Measurements from ENCODE around the gene PRPH. TPM values are rescaled to one million over a fixed set of nuclear protein-coding genes. Genes with fewer than 3 reads are reported as not detected.

The PRPH gene
- total and polyA plus RNA-seq, 2 of the 13 experiments (the other 11 are each of a cell fraction or from before 2014, with no cell fraction given): 0.12 TPM; not detected in 1

GRCh38 chr12:49261721-49262120, 33.2 kb upstream of the PRPH start (continued):
- TF ChIP-seq ZNF280B (CRISPR knock-in tag; IDR thresholded peaks at IDR 0.05; ENCODE audit: borderline replicate concordance) (no peak), SMC3 (IDR thresholded peaks at IDR 0.05; ENCODE audit: low read length) (no peak), ZNF264 (CRISPR knock-in tag; IDR thresholded peaks at IDR 0.05) (no peak), ZNF674 (CRISPR knock-in tag; IDR thresholded peaks at IDR 0.05; ENCODE audit: low read depth) (no peak), ZNF572 (CRISPR knock-in tag; IDR thresholded peaks at IDR 0.05) (no peak), ZNF619 (CRISPR knock-in tag; IDR thresholded peaks at IDR 0.05) (no peak), ZNF790 (CRISPR knock-in tag; IDR thresholded peaks at IDR 0.05; ENCODE audit: borderline replicate concordance) (no peak), SNRNP70 (IDR thresholded peaks at IDR 0.05; ENCODE audit: low read depth, low read length) (no peak), ZNF335 (CRISPR knock-in tag; IDR thresholded peaks at IDR 0.05) (no peak), DZIP1 (CRISPR knock-in tag; IDR thresholded peaks at IDR 0.05) (no peak)
- TF ChIP-seq, protein P1, sequence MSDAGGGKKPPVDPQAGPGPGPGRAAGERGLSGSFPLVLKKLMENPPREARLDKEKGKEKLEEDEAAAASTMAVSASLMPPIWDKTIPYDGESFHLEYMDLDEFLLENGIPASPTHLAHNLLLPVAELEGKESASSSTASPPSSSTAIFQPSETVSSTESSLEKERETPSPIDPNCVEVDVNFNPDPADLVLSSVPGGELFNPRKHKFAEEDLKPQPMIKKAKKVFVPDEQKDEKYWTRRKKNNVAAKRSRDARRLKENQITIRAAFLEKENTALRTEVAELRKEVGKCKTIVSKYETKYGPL (CRISPR knock-in tag; IDR thresholded peaks at IDR 0.05): no peak

Data from HepG2 (cell line).